ENCODE measurements around the gene FTL. TPM values are rescaled to one million over a fixed set of nuclear protein-coding genes. Genes with fewer than 3 reads are reported as not detected.
"Not testable (repeated sequence)": the region's sequence is repeated elsewhere in the genome, so short reads cannot be mapped to it uniquely, and the experiment has no call there.

FTL gene
- total and polyA plus RNA-seq, 8 donors: 394 to 1,473 (median 841) TPM

GRCh38 chr19:48920949-48921348, 44.2 kb upstream of the FTL start:
- WGBS, 2 donors: 86 to 87% methylated on average over 10 of the region's 10 CpGs
- TF ChIP-seq CTCF (IDR thresholded peaks at IDR 0.05): no peak
- Histone ChIP-seq H3K36me3 (peaks cover 0 to 3% (median 0%) of the 10 kb centered on the region in 3 donors), H3K27me3 (no peaks in the 10 kb centered on the region), H3K27ac (no peak overlapping the region), H3K4me3 (no peak overlapping the region), H3K9me3 (no peaks in the 10 kb centered on the region), H3K4me1 (no peaks in the 10 kb centered on the region)
- intact Hi-C loops (cut with DNase I): no loop called here
- FAIRE-seq (no peak), DNase-seq (no peak), ATAC-seq (no peak)

DNA sequence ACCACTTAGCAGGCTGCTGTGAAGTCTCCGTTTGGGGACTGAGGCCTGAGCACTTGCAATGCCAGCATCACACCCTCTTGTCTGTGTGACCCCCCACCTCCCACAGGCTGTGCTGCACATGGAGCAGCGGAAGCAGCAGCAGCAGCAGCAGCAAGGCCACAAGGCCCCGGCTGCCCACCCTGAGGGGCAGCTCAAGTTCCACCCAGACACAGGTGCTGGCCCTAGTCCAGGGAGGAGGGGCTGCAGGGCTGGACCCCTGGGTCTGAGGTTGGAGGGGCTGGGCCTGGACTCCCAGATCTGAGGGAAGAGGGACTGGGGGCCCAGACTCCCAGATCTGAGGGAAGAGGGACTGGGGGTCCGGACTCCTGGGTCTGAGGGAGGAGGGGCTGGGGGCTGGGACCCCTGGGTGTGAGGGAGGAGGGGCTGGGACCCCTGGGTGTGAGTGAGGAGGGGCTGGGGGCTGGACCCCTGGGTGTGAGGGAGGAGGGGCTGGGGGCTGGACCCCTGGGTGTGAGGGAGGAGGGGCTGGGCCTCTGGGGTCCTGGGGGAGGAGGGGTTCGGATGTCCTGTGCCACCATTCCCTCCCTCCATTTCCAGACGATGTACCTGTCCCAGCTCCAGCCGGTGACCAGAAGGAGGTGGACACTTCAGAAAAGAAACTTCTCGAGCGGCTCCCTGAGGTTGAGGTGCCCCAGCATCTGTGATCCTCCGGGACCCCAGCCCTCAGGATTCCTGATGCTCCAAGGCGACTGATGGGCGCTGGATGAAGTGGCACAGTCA, 43.2 kb upstream of the FTL start:
- Histone ChIP-seq H3K4me1 (peaks cover 0 to 2% (median 0%) of the 10 kb centered on the region in 3 donors), H3K36me3 (peaks cover 0 to 3% (median 0%) of the 10 kb centered on the region in 3 donors), H3K27ac (no peak overlapping the region), H3K27me3 (no peaks in the 10 kb centered on the region), H3K4me3 (no peak overlapping the region), H3K9me3 (no peaks in the 10 kb centered on the region)
- TF ChIP-seq CTCF (IDR thresholded peaks at IDR 0.05): no peak
- DNase-seq: peak in 2 of 6 donors; percentile 44 to 65
- intact Hi-C loops (cut with DNase I): no loop called here
- no peak for FAIRE-seq
- ATAC-seq: no peak
- 90 to 98% methylated on average over 10 to 12 of the region's 12 CpGs for WGBS, 2 donors

- TF ChIP-seq CTCF (IDR thresholded peaks at IDR 0.05): no peak
- no peak overlapping the region for H3K4me3 ChIP-seq
- no peak overlapping the region for H3K27ac ChIP-seq
- peak in 1 of 6 donors; percentile 51 for DNase-seq
- FAIRE-seq: no peak
- no peaks in the 10 kb centered on the region for H3K27me3 ChIP-seq
- H3K36me3 ChIP-seq: peaks cover 0 to 3% (median 0%) of the 10 kb centered on the region in 3 donors
- WGBS, 2 donors: 90 to 91% methylated on average over 18 of the region's 18 CpGs
- intact Hi-C loops (cut with DNase I): no loop called here
- no peak for ATAC-seq
- H3K9me3 ChIP-seq: no peaks in the 10 kb centered on the region
- H3K4me1 ChIP-seq: peaks cover 0 to 3% (median 0%) of the 10 kb centered on the region in 3 donors
Observed at GRCh38 chr19:48922548-48923490, 42.3 kb upstream of the FTL start.

GRCh38 chr19:48925240-48925843, 39.8 kb upstream of the FTL start:
- no peaks in the 10 kb centered on the region for H3K9me3 ChIP-seq
- no peaks in the 10 kb centered on the region for H3K36me3 ChIP-seq
- FAIRE-seq (no peak), DNase-seq (no peak), ATAC-seq (no peak)
- 70 to 74% methylated on average over 11 of the region's 11 CpGs for WGBS, 2 donors
- intact Hi-C loops (cut with DNase I): no loop called here
- no peak overlapping the region for H3K4me3 ChIP-seq
- no peaks in the 10 kb centered on the region for H3K27me3 ChIP-seq
- no peak for TF ChIP-seq CTCF (IDR thresholded peaks at IDR 0.05)
- H3K4me1 ChIP-seq: peaks cover 0 to 3% (median 0%) of the 10 kb centered on the region in 3 donors
- no peak overlapping the region for H3K27ac ChIP-seq

GRCh38 chr19:48925890-48926289, 39.2 kb upstream of the FTL start:
- H3K36me3 ChIP-seq; intact Hi-C loops (cut with DNase I); FAIRE-seq; H3K4me3 ChIP-seq; H3K4me1 ChIP-seq; ATAC-seq; H3K27ac ChIP-seq; DNase-seq; H3K27me3 ChIP-seq; H3K9me3 ChIP-seq: not testable (repeated sequence)
- WGBS, 2 donors: 75 to 88% methylated on average over 8 of the region's 8 CpGs
